ENCODE results near the gene OGFOD2. TPM values are rescaled to one million over a fixed set of nuclear protein-coding genes. Genes with fewer than 3 reads are reported as not detected.
A peak's percentile ranks its signal among the peaks of the same experiment; 100 is the strongest.

Gene OGFOD2
- total RNA-seq, 1 experiment from 2014 or later, result 17.8 TPM

- peaks cover 3% of the 10 kb centered on the region for H3K27me3 ChIP-seq (ENCODE audit: control insufficient read depth, insufficient read depth, low read length)
- no peak overlapping the region for H3K4me3 ChIP-seq (ENCODE audit: insufficient read depth, low read depth, low read length)
- no peak for DNase-seq
- H3K36me3 ChIP-seq (replicated peaks; ENCODE audit: control insufficient read depth, insufficient read depth, low read length), result no peaks in the 10 kb centered on the region
These were observed 13.3 kb upstream of the OGFOD2 start for GRCh38 chr12:122961531-122962329.

DNA sequence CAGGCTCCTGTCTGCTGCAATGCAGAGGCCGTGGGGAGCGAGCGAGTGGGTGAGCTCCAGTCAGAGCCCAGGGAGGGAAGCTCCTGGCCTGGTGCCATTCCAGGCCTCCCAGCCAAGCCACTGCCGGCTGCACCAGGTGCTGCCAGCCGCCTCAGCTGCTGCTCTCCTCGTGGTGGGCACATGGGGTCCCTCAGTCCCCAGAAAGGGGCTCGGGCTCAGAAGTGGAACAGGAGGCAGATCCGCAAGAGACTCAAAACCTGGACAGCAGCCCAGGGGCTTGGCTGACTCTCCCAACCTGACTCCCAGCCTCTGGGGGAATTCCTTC, 11.1 kb upstream of the OGFOD2 start:
- H3K36me3 ChIP-seq (replicated peaks; ENCODE audit: control insufficient read depth, insufficient read depth, low read length), result no peaks in the 10 kb centered on the region
- peaks cover 3% of the 10 kb centered on the region for H3K27me3 ChIP-seq (ENCODE audit: control insufficient read depth, insufficient read depth, low read length)
- no peak overlapping the region for H3K4me3 ChIP-seq (ENCODE audit: insufficient read depth, low read depth, low read length)
- no peak for DNase-seq

- no peak for DNase-seq
- Histone ChIP-seq H3K27me3 (ENCODE audit: control insufficient read depth, insufficient read depth, low read length) (peaks cover 3% of the 10 kb centered on the region), H3K4me3 (ENCODE audit: insufficient read depth, low read depth, low read length) (no peak overlapping the region), H3K36me3 (replicated peaks; ENCODE audit: control insufficient read depth, insufficient read depth, low read length) (no peaks in the 10 kb centered on the region)
These were observed 10.4 kb upstream of the OGFOD2 start for GRCh38 chr12:122964439-122965257.

DNA sequence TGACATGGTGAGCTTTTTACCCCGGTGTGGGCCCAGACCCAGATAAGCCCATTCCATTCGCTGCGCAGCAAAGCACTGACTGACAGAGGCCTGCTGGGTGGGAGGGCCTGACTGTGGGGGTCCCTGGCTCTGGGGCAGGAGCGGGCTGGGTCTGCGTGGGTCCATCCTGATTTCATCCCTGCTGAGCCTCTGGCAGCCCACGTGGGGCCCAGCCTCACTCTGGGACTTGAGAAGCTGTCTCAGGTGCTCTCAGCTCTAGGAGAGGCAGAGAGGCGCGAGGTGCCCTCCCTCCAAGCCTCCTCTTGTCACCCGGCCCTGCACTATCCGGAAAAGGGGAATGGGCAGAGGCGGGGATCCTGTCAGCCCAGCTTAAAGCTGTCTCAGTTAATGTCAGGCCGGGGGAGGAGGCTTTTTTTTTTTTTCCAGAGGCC, 9.7 kb upstream of the OGFOD2 start:
- peaks cover 3% of the 10 kb centered on the region for H3K27me3 ChIP-seq (ENCODE audit: control insufficient read depth, insufficient read depth, low read length)
- H3K4me3 ChIP-seq (ENCODE audit: insufficient read depth, low read depth, low read length), result no peak overlapping the region
- DNase-seq, result peak; percentile 76
- no peaks in the 10 kb centered on the region for H3K36me3 ChIP-seq (replicated peaks; ENCODE audit: control insufficient read depth, insufficient read depth, low read length)

GRCh38 chr12:122965851-122966742, 8.9 kb upstream of the OGFOD2 start, which contains the start of gene ABCB9:
ABCB9 (minus strand) TSS chr12:122966463; CDS start chr12:122960235, 6,228 bp downstream.
- Histone ChIP-seq H3K36me3 (replicated peaks; ENCODE audit: control insufficient read depth, insufficient read depth, low read length) (no peaks in the 10 kb centered on the region), H3K27me3 (ENCODE audit: control insufficient read depth, insufficient read depth, low read length) (peaks cover 3% of the 10 kb centered on the region), H3K4me3 (ENCODE audit: insufficient read depth, low read depth, low read length) (peak within 1 kb of the TSS; percentile 76)
- peak; percentile 100 for DNase-seq

DNA sequence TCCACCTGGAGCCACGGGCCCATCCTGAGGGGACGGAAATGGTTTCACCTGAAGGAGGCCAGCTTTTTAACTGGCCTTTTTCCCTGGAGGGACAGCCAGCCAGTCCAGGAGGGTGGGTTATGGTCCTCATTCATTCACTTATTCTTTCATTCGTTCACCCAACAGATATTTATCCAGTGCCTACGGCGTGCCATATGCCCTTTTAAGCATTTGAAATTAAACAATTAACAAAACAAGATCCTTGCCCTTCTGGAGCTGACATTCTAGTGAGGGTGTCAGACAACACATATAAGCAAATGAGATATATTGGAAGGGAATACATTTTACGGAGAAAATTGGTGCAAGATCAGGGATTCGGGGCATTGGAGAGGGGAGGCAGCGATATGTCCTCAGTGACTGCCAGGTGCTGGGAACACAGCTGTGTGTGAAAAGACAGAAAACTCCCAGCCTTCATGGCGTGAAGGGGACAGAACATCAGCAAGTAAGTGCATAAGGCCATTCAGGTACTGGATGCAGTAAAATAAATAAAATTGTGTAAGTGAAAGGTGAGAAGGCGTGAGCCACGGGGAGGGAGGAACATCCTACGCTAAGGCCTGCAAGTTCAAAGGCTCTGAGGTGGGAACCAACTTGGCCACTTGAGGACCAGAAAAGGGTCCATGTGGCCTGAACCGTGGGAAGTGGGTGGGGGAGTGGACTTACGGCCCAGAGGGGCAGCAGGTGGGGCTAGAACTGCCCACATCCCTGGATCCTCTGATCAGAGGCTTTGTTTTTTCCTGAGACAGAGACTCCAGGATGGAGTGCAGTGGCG, 8.1 kb upstream of the OGFOD2 start:
- no peaks in the 10 kb centered on the region for H3K36me3 ChIP-seq (replicated peaks; ENCODE audit: control insufficient read depth, insufficient read depth, low read length)
- H3K4me3 ChIP-seq (ENCODE audit: insufficient read depth, low read depth, low read length), result no peak overlapping the region
- H3K27me3 ChIP-seq (ENCODE audit: control insufficient read depth, insufficient read depth, low read length), result peaks cover 3% of the 10 kb centered on the region
- DNase-seq, result no peak

- no peak overlapping the region for H3K4me3 ChIP-seq (ENCODE audit: insufficient read depth, low read depth, low read length)
- no peaks in the 10 kb centered on the region for H3K36me3 ChIP-seq (replicated peaks; ENCODE audit: control insufficient read depth, insufficient read depth, low read length)
- H3K27me3 ChIP-seq (ENCODE audit: control insufficient read depth, insufficient read depth, low read length), result peaks cover 3% of the 10 kb centered on the region
- DNase-seq, result no peak
These were observed 6.9 kb upstream of the OGFOD2 start for GRCh38 chr12:122968104-122968503.

DNA sequence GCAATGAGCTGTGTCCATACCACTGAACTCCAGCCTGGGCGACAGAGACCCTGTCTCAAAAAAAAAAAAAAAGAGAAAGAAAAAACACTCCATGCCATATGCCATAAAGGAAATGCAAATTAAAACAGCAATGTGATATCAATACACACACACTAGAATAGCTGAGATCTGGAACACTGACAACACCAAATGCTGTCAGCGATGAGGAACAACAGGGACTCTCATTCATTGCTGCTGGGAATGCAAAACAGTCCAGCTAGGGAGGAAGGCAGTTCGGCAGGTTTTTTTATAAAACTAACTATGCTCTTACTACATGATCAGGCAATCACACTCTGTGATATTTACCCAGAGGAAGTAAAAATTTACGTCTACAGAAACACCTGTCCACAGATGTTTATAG, 5.4 kb upstream of the OGFOD2 start:
- no peak overlapping the region for H3K4me3 ChIP-seq (ENCODE audit: insufficient read depth, low read depth, low read length)
- peaks cover 3% of the 10 kb centered on the region for H3K27me3 ChIP-seq (ENCODE audit: control insufficient read depth, insufficient read depth, low read length)
- no peaks in the 10 kb centered on the region for H3K36me3 ChIP-seq (replicated peaks; ENCODE audit: control insufficient read depth, insufficient read depth, low read length)
- no peak for DNase-seq

GRCh38 chr12:122974274-122974891, 661 bp upstream of the OGFOD2 start:
- Histone ChIP-seq H3K27me3 (ENCODE audit: control insufficient read depth, insufficient read depth, low read length) (no peaks in the 10 kb centered on the region), H3K4me3 (ENCODE audit: insufficient read depth, low read depth, low read length) (peak overlapping the region; percentile 95), H3K36me3 (replicated peaks; ENCODE audit: control insufficient read depth, insufficient read depth, low read length) (no peaks in the 10 kb centered on the region)
- DNase-seq, result peak; percentile 97

GRCh38 chr12:122975790-122976647, 975 bp downstream of the OGFOD2 start:
- no peak for DNase-seq
- no peaks in the 10 kb centered on the region for H3K36me3 ChIP-seq (replicated peaks; ENCODE audit: control insufficient read depth, insufficient read depth, low read length)
- H3K27me3 ChIP-seq (ENCODE audit: control insufficient read depth, insufficient read depth, low read length), result no peaks in the 10 kb centered on the region
- H3K4me3 ChIP-seq (ENCODE audit: insufficient read depth, low read depth, low read length), result peak overlapping the region; percentile 95

GRCh38 chr12:122976648-122976975, 1.6 kb downstream of the OGFOD2 start:
- no peak for DNase-seq
- Histone ChIP-seq H3K36me3 (replicated peaks; ENCODE audit: control insufficient read depth, insufficient read depth, low read length) (no peaks in the 10 kb centered on the region), H3K27me3 (ENCODE audit: control insufficient read depth, insufficient read depth, low read length) (no peaks in the 10 kb centered on the region)

GRCh38 chr12:122977153-122977552, 2.1 kb downstream of the OGFOD2 start:
- Histone ChIP-seq H3K27me3 (ENCODE audit: control insufficient read depth, insufficient read depth, low read length) (no peaks in the 10 kb centered on the region), H3K36me3 (replicated peaks; ENCODE audit: control insufficient read depth, insufficient read depth, low read length) (no peaks in the 10 kb centered on the region), H3K4me3 (ENCODE audit: insufficient read depth, low read depth, low read length) (no peak overlapping the region)
- DNase-seq, result no peak

More at GRCh38 chr12:122976648-122976975, 1.6 kb downstream of the OGFOD2 start:
- H3K4me3 ChIP-seq (ENCODE audit: insufficient read depth, low read depth, low read length), result no peak overlapping the region

Data from H7 (cell line).